Erythroblast (primary cell): ENCODE results near the gene SPATA6.

Experiments used
- GATA1 ChIP-seq: IDR thresholded peaks from 2 replicates; pipeline ENCODE4 v1.6.1; 2011; ENCODE audit warnings: low read depth, mild to moderate bottlenecking, control low read depth, low read length, moderate library complexity
- POLR2A ChIP-seq: IDR thresholded peaks from 2 replicates; pipeline ENCODE4 v1.6.1; 2011; ENCODE audit warnings: mild to moderate bottlenecking, low read length

DNA sequence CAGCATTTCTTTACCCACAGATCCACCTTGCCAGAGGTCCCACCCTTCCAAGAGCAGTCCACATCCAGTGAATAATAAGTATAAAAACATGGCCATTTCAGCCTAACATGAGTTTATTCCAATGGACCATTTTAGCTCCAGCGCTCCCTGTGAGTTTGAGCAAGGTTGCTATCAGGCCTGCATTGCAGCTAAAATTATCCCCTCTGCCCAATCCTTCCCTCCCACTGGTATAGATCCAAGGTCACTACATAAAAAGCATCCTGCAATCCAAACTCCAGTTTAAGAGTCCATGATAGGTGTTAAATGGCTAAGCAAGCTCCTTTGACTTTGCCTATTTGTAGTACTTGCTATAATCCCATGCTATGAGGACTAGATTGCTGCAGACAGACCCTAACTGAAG is 213.9 kb downstream of the SPATA6 start:
- TF ChIP-seq POLR2A (no peak), GATA1 (no peak)
